Hypothalamus (tissue), 51 donors: ENCODE results near the gene GIT1.

ENCODE experiments used
- DNase-seq, 51 donors: peaks; one replicate each; lab custom pipeline; 2025; lab: John Stamatoyannopoulos, UW

The GIT1 gene

GRCh38 chr17:29582772-29583171 is 6.7 kb downstream of the GIT1 start:
- DNase-seq: peak in 42 of 51 donors; percentile 26 to 87 (median 64)

GRCh38 chr17:29582254-29582765 is 7.1 kb downstream of the GIT1 start:
- no peak for DNase-seq

- peak in 9 of 51 donors; percentile 24 to 54 (median 33) for DNase-seq
Measured at GRCh38 chr17:29581583-29582253, 7.7 kb downstream of the GIT1 start.

- DNase-seq: peak in 49 of 51 donors; percentile 32 to 94 (median 77)
Measured at GRCh38 chr17:29579866-29580771, 9.3 kb downstream of the GIT1 start.

- DNase-seq: no peak
Measured at GRCh38 chr17:29578626-29579485, 10.6 kb downstream of the GIT1 start.

- DNase-seq: peak in 38 of 51 donors; percentile 31 to 85 (median 65)
Measured at GRCh38 chr17:29577385-29578211, 11.8 kb downstream of the GIT1 start.

GRCh38 chr17:29577001-29577370 is 12.5 kb downstream of the GIT1 start:
- DNase-seq: no peak

- no peak for DNase-seq
Measured at GRCh38 chr17:29576214-29577000, 13.0 kb downstream of the GIT1 start.

GRCh38 chr17:29575511-29576213 is 13.8 kb downstream of the GIT1 start:
- no peak for DNase-seq

GRCh38 chr17:29574732-29575510 is 14.5 kb downstream of the GIT1 start:
- DNase-seq: no peak

GRCh38 chr17:29573871-29574731 is 15.3 kb downstream of the GIT1 start:
- no peak for DNase-seq

GRCh38 chr17:29573558-29573869 is 15.9 kb downstream of the GIT1 start:
- DNase-seq: no peak

GRCh38 chr17:29572691-29573557 is 16.5 kb downstream of the GIT1 start:
- DNase-seq: peak in 28 of 51 donors; percentile 28 to 76 (median 50)

- peak in 1 of 51 donors; percentile 34 for DNase-seq
Measured at GRCh38 chr17:29571883-29572681, 17.4 kb downstream of the GIT1 start.

GRCh38 chr17:29571486-29571882 is 18.0 kb downstream of the GIT1 start:
- no peak for DNase-seq
